Measurements from ENCODE around the gene REPS2.
"Not testable (repeated sequence)": the region's sequence is repeated elsewhere in the genome, so short reads cannot be mapped to it uniquely, and the experiment has no call there.

Gene REPS2

GRCh38 chrX:16963216-16963615, 16.8 kb downstream of the REPS2 start:
- Histone ChIP-seq H3K4me3 (no peak overlapping the region), H3K27ac (no peak overlapping the region)
- no peak for DNase-seq (ENCODE audit: low spot score)
- no peak for TF ChIP-seq CTCF (IDR thresholded peaks at IDR 0.05)

GRCh38 chrX:16964976-16965375, 18.5 kb downstream of the REPS2 start:
- not testable (repeated sequence) for DNase-seq (ENCODE audit: low spot score); H3K4me3 ChIP-seq; H3K27ac ChIP-seq

- DNase-seq (ENCODE audit: low spot score), result no peak
- H3K27ac ChIP-seq, result no peak overlapping the region
- TF ChIP-seq CTCF (IDR thresholded peaks at IDR 0.05), result no peak
- no peak overlapping the region for H3K4me3 ChIP-seq
These were observed 20.4 kb downstream of the REPS2 start for GRCh38 chrX:16966752-16967448.

GRCh38 chrX:16968753-16969152, 22.3 kb downstream of the REPS2 start:
- DNase-seq (ENCODE audit: low spot score), result not testable (repeated sequence)

GRCh38 chrX:16970977-16971376, 24.5 kb downstream of the REPS2 start:
- H3K27ac ChIP-seq, result no peak overlapping the region
- no peak for DNase-seq (ENCODE audit: low spot score)
- TF ChIP-seq CTCF (IDR thresholded peaks at IDR 0.05), result no peak

More at GRCh38 chrX:16968753-16969152, 22.3 kb downstream of the REPS2 start:
- H3K27ac ChIP-seq, H3K4me3 ChIP-seq: not testable (repeated sequence)

GRCh38 chrX:16971694-16972093, 25.2 kb downstream of the REPS2 start:
- TF ChIP-seq CTCF (IDR thresholded peaks at IDR 0.05), result no peak
- Histone ChIP-seq H3K4me3 (no peak overlapping the region), H3K27ac (no peak overlapping the region)
- no peak for DNase-seq (ENCODE audit: low spot score)

More at GRCh38 chrX:16970977-16971376, 24.5 kb downstream of the REPS2 start:
- H3K4me3 ChIP-seq, result no peak overlapping the region

- no peak overlapping the region for H3K27ac ChIP-seq
- no peak overlapping the region for H3K4me3 ChIP-seq
- no peak for DNase-seq (ENCODE audit: low spot score)
- no peak for TF ChIP-seq CTCF (IDR thresholded peaks at IDR 0.05)
These were observed 28.8 kb downstream of the REPS2 start for GRCh38 chrX:16975233-16975632.

GRCh38 chrX:16977771-16978170, 31.3 kb downstream of the REPS2 start:
- no peak overlapping the region for H3K27ac ChIP-seq

More at GRCh38 chrX:16977771-16978170, 31.3 kb downstream of the REPS2 start:
- DNase-seq (ENCODE audit: low spot score), result no peak
- no peak for TF ChIP-seq CTCF (IDR thresholded peaks at IDR 0.05)
- no peak overlapping the region for H3K4me3 ChIP-seq

All from coronary artery (tissue), 2 donors.